BE2C (cell line): ENCODE results near the gene C2orf92.

ENCODE experiments used
- DNase-seq: peaks from one replicate; pipeline ENCODE4 v3.0.0-alpha.2; 2020
- H3K27me3 ChIP-seq: fragments of 250-450 bp; sonication (Bioruptor Pico); 2 replicates; pipeline ENCODE4 v1.5.1; 2020; ENCODE audit warnings: mild to moderate bottlenecking
- H3K36me3 ChIP-seq: fragments of 250-450 bp; sonication (Bioruptor Pico); 2 replicates; pipeline ENCODE4 v1.5.1; 2020; ENCODE audit warnings: mild to moderate bottlenecking
- H3K4me1 ChIP-seq: fragments of 250-450 bp; sonication (Bioruptor Pico); 2 replicates; pipeline ENCODE4 v1.5.1; 2020
- H3K4me3 ChIP-seq: 2 replicates; pipeline ENCODE4 v1.5.1; 2011; ENCODE audit warnings: low read depth, low read length
- H3K9me3 ChIP-seq: fragments of 250-450 bp; sonication (Bioruptor Pico); 2 replicates; pipeline ENCODE4 v1.5.1; 2020
- CTCF ChIP-seq: IDR thresholded peaks from 2 replicates; pipeline ENCODE4 v1.5.1; 2012; ENCODE audit warnings: mild to moderate bottlenecking, low read depth, low read length

C2orf92 gene

GRCh38 chr2:97739893-97740245, 70.4 kb downstream of the C2orf92 start:
- TF ChIP-seq CTCF: no peak
- Histone ChIP-seq H3K36me3 (no peaks in the 10 kb centered on the region), H3K27me3 (no peaks in the 10 kb centered on the region)

GRCh38 chr2:97740590-97741182, 71.2 kb downstream of the C2orf92 start:
- Histone ChIP-seq H3K36me3 (no peaks in the 10 kb centered on the region), H3K4me3 (no peak overlapping the region), H3K9me3 (no peaks in the 10 kb centered on the region), H3K27me3 (no peaks in the 10 kb centered on the region), H3K4me1 (no peaks in the 10 kb centered on the region)
- TF ChIP-seq CTCF: peak; percentile 69
- peak; percentile 44 for DNase-seq

More at GRCh38 chr2:97739893-97740245, 70.4 kb downstream of the C2orf92 start:
- Histone ChIP-seq H3K9me3 (no peaks in the 10 kb centered on the region), H3K4me3 (no peak overlapping the region), H3K4me1 (no peaks in the 10 kb centered on the region)
- DNase-seq: no peak

GRCh38 chr2:97741251-97741650, 71.7 kb downstream of the C2orf92 start:
- DNase-seq: no peak
- H3K4me1 ChIP-seq: no peaks in the 10 kb centered on the region
- no peak for TF ChIP-seq CTCF
- no peaks in the 10 kb centered on the region for H3K9me3 ChIP-seq
- H3K27me3 ChIP-seq: no peaks in the 10 kb centered on the region
- no peak overlapping the region for H3K4me3 ChIP-seq
- no peaks in the 10 kb centered on the region for H3K36me3 ChIP-seq

- Histone ChIP-seq H3K27me3 (no peaks in the 10 kb centered on the region), H3K4me1 (no peaks in the 10 kb centered on the region), H3K36me3 (no peaks in the 10 kb centered on the region), H3K9me3 (no peaks in the 10 kb centered on the region), H3K4me3 (no peak overlapping the region)
- TF ChIP-seq CTCF: no peak
- DNase-seq: no peak
Observed at GRCh38 chr2:97741686-97742085, 72.2 kb downstream of the C2orf92 start.

- no peak for DNase-seq
- H3K4me3 ChIP-seq: no peak overlapping the region
- H3K9me3 ChIP-seq: no peaks in the 10 kb centered on the region
- TF ChIP-seq CTCF: no peak
- no peaks in the 10 kb centered on the region for H3K36me3 ChIP-seq
- H3K4me1 ChIP-seq: no peaks in the 10 kb centered on the region
- no peaks in the 10 kb centered on the region for H3K27me3 ChIP-seq
Observed at GRCh38 chr2:97742381-97742847, 72.9 kb downstream of the C2orf92 start.

GRCh38 chr2:97743913-97744312, 74.4 kb downstream of the C2orf92 start:
- DNase-seq: no peak
- H3K36me3 ChIP-seq: no peaks in the 10 kb centered on the region
- no peak overlapping the region for H3K4me3 ChIP-seq
- H3K4me1 ChIP-seq: no peaks in the 10 kb centered on the region
- no peaks in the 10 kb centered on the region for H3K9me3 ChIP-seq
- no peak for TF ChIP-seq CTCF
- H3K27me3 ChIP-seq: no peaks in the 10 kb centered on the region
